Adrenal gland (tissue), 12 donors: ENCODE results near the gene ACOX3. TPM values are rescaled to one million over a fixed set of nuclear protein-coding genes. Genes with fewer than 3 reads are reported as not detected.

Experiments
- DNase-seq, 7 donors: peaks; one replicate each; pipeline ENCODE4 v3.0.0-alpha.2; 2019 to 2020
- H3K27ac ChIP-seq, 5 donors: fragments of 200-600 bp; sonication (generic) in 4 of 5; 1 replicate in 3 of 5; 2 replicates in 2 of 5; pipeline versions ENCODE4 v1.5.1 to v1.8.0; 2016 to 2020; ENCODE audit warnings: mild to moderate bottlenecking in 1 of 5
- H3K27me3 ChIP-seq: fragments of 200-600 bp; 2 replicates; pipeline ENCODE4 v1.8.0; 2021
- H3K36me3 ChIP-seq, 2 donors: fragments of 200-600 bp; replicated peaks in 1 of 2; 1 replicate in 1 of 2; 2 replicates in 1 of 2; pipeline versions ENCODE4 v1.5.1 to v1.8.0; 2018 to 2022
- H3K4me1 ChIP-seq, 2 donors: fragments of 200-600 bp; replicated peaks in 1 of 2; 1 replicate in 1 of 2; 2 replicates in 1 of 2; pipeline versions ENCODE4 v1.5.1 to v1.8.0; 2018 to 2021
- H3K4me3 ChIP-seq, 4 donors: fragments of 200-600 bp; sonication (generic) in 3 of 4; one replicate each; pipeline ENCODE4 v1.5.1; 2016 to 2018
- H3K9me3 ChIP-seq, 3 donors: fragments of 200-600 bp; sonication (generic) in 1 of 3; replicated peaks in 1 of 3; 1 replicate in 2 of 3; 2 replicates in 1 of 3; pipeline versions ENCODE4 v1.5.1 to v1.8.0; 2016 to 2021
- CTCF ChIP-seq, 6 experiments: fragments of 450-650 bp in 4 of 6; fragments of 200-600 bp in 2 of 6; sonication (generic) in 1 of 6; IDR thresholded peaks; 1 replicate in 5 of 6; 2 replicates in 1 of 6; pipeline versions ENCODE4 v1.5.1 to v1.8.0; 2016 to 2021; ENCODE audit warnings: antibody characterized with exemption in 6 of 6, mild to moderate bottlenecking in 2 of 6, moderate library complexity in 1 of 6
- POLR2A ChIP-seq, 2 donors: fragments of 450-650 bp; IDR thresholded peaks; one replicate each; pipeline ENCODE4 v1.6.1; 2017; ENCODE audit warnings: antibody characterized with exemption in 2 of 2, mild to moderate bottlenecking in 2 of 2, moderate library complexity in 1 of 2
- WGBS, 4 donors: extraction: QIAGEN DNeasy Blood & Tissue Kit in 2 of 4; methylation state at CpG; one replicate each; pipeline versions ENCODE4 v1.1.5 to v1.1.7; 2013 to 2017; 5-methylcytosine and 5-hydroxymethylcytosine counted together
- intact Hi-C, 2 donors: fragments of 100-400 bp; cut with DNase I; formaldehyde crosslinking; loops; one replicate each; pipeline versions ENCODE4 v1.14.1 to v1.15.0; 2022 to 2023
- polyA plus RNA-seq, 3 donors: library from polyadenylated mRNA; stranded (reverse); fragments of 200-250 nt in 2 of 3; fragments of 350-450 nt in 1 of 3; fragmentation: Illumina TruSeq in 1 of 3; extraction: RNeasy Lipid Tissue Mini Kit (QIAGEN cat#74804) in 1 of 3; gene quantifications; one replicate each; pipeline ENCODE4 v1.2.3, GENCODE V29; 2013 to 2014
- total RNA-seq, 9 donors: library from RNA; depleted of rRNA in 4 of 9; stranded (reverse); fragments of >200 nt in 4 of 9; fragments of 120-200 nt in 1 of 9; fragmentation: NEBNext Ultra II Directional in 1 of 9; extraction: Animal tissue kit (Norgen Biotek cat#: 25700) in 1 of 9; gene quantifications; one replicate each; pipeline versions ENCODE4 v1.1.0 to v1.2.4, GENCODE V29; 2013 to 2023
- donor health status: healthy with polysubstance abuse.
- donor health status: Bipolar disorder and iron deficiency.
- donor health status: DM: yes; HTN: yes; CAD: no.
- donor health status: DM: no; HTN: no; CAD: no.
- donor health status: DM: no; HTN: no; CAD: no.
- donor health status: DM: yes; HTN: yes; CAD: no.

Gene ACOX3
- total and polyA plus RNA-seq, 12 donors = 10.4 to 44.2 (median 26.3) TPM

- H3K27ac ChIP-seq = no peak overlapping the region
- H3K9me3 ChIP-seq = peaks cover 0 to 7% (median 0%) of the 10 kb centered on the region in 3 donors
- WGBS, 4 donors = 46 to 55% (median 55%) methylated on average over 17 of the region's 17 CpGs
- peaks cover 17 to 42% of the 10 kb centered on the region in 2 donors for H3K4me1 ChIP-seq
- H3K27me3 ChIP-seq = no peaks in the 10 kb centered on the region
- TF ChIP-seq CTCF (IDR thresholded peaks at IDR 0.05) (no peak), POLR2A (IDR thresholded peaks at IDR 0.05) (no peak)
- no peaks in the 10 kb centered on the region for H3K36me3 ChIP-seq
- H3K4me3 ChIP-seq = peak overlapping the region; percentile 46 to 91 (median 79)
- intact Hi-C loops = no loop called here
- DNase-seq = no peak
Observed at GRCh38 chr4:8441499-8442091, 1.1 kb upstream of the ACOX3 start.

- DNase-seq = peak in 6 of 7 donors; percentile 29 to 68 (median 41)
- no peaks in the 10 kb centered on the region for H3K27me3 ChIP-seq
- peak overlapping the region; percentile 92 to 98 (median 96) for H3K27ac ChIP-seq
- peak overlapping the region; percentile 46 to 91 (median 79) for H3K4me3 ChIP-seq
- TF ChIP-seq CTCF (IDR thresholded peaks at IDR 0.05) (no peak), POLR2A (IDR thresholded peaks at IDR 0.05) (no peak)
- 12 to 27% (median 12%) methylated on average over 12 of the region's 12 CpGs for WGBS, 4 donors
- H3K9me3 ChIP-seq = peaks cover 0 to 7% (median 0%) of the 10 kb centered on the region in 3 donors
- H3K36me3 ChIP-seq = no peaks in the 10 kb centered on the region
- intact Hi-C loops = no loop called here
- peaks cover 24 to 48% of the 10 kb centered on the region in 2 donors for H3K4me1 ChIP-seq
Observed at GRCh38 chr4:8439914-8440491, 520 bp downstream of the ACOX3 start.

- TF ChIP-seq POLR2A (IDR thresholded peaks at IDR 0.05) = no peak
- TF ChIP-seq CTCF (IDR thresholded peaks at IDR 0.05) = no peak
- H3K27ac ChIP-seq = peak overlapping the region in 3 of 5 donors; percentile 39 to 96 (median 63)
- peak overlapping the region in 1 of 4 donors; percentile 91 for H3K4me3 ChIP-seq
- WGBS, 4 donors = 27 to 49% (median 36%) methylated on average over 3 of the region's 3 CpGs
- no peaks in the 10 kb centered on the region for H3K27me3 ChIP-seq
- H3K36me3 ChIP-seq = no peaks in the 10 kb centered on the region
- H3K4me1 ChIP-seq = peaks cover 24 to 56% of the 10 kb centered on the region in 2 donors
- DNase-seq = peak in 1 of 7 donors; percentile 38
- intact Hi-C loops = no loop called here
- peaks cover 0 to 7% (median 0%) of the 10 kb centered on the region in 3 donors for H3K9me3 ChIP-seq
Observed at GRCh38 chr4:8439168-8439567, 1.4 kb downstream of the ACOX3 start.

- intact Hi-C loops = no loop called here
- H3K4me1 ChIP-seq = peaks cover 24 to 57% of the 10 kb centered on the region in 2 donors
- no peak overlapping the region for H3K4me3 ChIP-seq
- no peaks in the 10 kb centered on the region for H3K36me3 ChIP-seq
- TF ChIP-seq POLR2A (IDR thresholded peaks at IDR 0.05) (no peak), CTCF (IDR thresholded peaks at IDR 0.05) (no peak)
- H3K9me3 ChIP-seq = peaks cover 0 to 7% (median 0%) of the 10 kb centered on the region in 3 donors
- WGBS, 4 donors = 53 to 75% (median 56%) methylated on average over 11 of the region's 11 CpGs
- H3K27ac ChIP-seq = peak overlapping the region in 3 of 5 donors; percentile 39 to 96 (median 63)
- DNase-seq = peak in 3 of 7 donors; percentile 16 to 46 (median 32)
- no peaks in the 10 kb centered on the region for H3K27me3 ChIP-seq
Observed at GRCh38 chr4:8438743-8439142, 1.8 kb downstream of the ACOX3 start.
